ENCODE measurements around the gene CCNY.

DNA sequence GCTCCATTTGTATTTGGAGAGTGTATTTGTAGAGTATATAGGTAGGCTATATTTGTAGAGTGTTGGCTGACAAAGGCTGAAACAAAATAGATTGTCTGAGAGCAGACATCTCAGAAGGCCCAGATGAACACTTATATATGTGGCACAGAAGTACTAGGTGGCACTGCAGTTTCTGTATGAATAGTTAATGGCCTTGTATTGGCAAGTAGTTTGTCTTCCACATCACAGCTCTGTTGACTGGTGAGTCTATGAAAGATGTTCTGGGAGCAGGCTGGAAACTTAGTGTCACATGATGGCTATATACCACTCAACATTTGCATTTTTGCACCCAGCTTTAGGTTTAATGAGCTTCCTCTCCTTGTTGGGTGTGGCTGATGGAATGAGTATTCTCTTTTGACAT, 51.9 kb downstream of the CCNY start:
- no peak for TF ChIP-seq POLR2AphosphoS5 (IDR thresholded peaks at IDR 0.05)
- TF ChIP-seq, protein P1, sequence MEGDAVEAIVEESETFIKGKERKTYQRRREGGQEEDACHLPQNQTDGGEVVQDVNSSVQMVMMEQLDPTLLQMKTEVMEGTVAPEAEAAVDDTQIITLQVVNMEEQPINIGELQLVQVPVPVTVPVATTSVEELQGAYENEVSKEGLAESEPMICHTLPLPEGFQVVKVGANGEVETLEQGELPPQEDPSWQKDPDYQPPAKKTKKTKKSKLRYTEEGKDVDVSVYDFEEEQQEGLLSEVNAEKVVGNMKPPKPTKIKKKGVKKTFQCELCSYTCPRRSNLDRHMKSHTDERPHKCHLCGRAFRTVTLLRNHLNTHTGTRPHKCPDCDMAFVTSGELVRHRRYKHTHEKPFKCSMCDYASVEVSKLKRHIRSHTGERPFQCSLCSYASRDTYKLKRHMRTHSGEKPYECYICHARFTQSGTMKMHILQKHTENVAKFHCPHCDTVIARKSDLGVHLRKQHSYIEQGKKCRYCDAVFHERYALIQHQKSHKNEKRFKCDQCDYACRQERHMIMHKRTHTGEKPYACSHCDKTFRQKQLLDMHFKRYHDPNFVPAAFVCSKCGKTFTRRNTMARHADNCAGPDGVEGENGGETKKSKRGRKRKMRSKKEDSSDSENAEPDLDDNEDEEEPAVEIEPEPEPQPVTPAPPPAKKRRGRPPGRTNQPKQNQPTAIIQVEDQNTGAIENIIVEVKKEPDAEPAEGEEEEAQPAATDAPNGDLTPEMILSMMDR (IDR thresholded peaks at IDR 0.05), result no peak
